Measurements from ENCODE around the gene REPIN1. TPM values are rescaled to one million over a fixed set of nuclear protein-coding genes. Genes with fewer than 3 reads are reported as not detected.
A peak's percentile ranks its signal among the peaks of the same experiment; 100 is the strongest.

Gene REPIN1
- total RNA-seq, 1 donor from 2014 or later: 49.4 TPM

GRCh38 chr7:150323682-150324372, 44.8 kb upstream of the REPIN1 start:
- no peaks in the 10 kb centered on the region for H3K9me3 ChIP-seq
- peak overlapping the region; percentile 96 for H3K27ac ChIP-seq
- intact Hi-C loops (cut with DNase I): no loop called here
- H3K36me3 ChIP-seq: no peaks in the 10 kb centered on the region
- H3K27me3 ChIP-seq: no peaks in the 10 kb centered on the region
- H3K4me3 ChIP-seq: peak overlapping the region; percentile 68 to 86
- H3K4me1 ChIP-seq: peaks cover 39% of the 10 kb centered on the region
- peak in 1 of 2 donors; percentile 61 for DNase-seq (ENCODE audit: extremely low spot score in 2 of 2)
- TF ChIP-seq, protein P1, sequence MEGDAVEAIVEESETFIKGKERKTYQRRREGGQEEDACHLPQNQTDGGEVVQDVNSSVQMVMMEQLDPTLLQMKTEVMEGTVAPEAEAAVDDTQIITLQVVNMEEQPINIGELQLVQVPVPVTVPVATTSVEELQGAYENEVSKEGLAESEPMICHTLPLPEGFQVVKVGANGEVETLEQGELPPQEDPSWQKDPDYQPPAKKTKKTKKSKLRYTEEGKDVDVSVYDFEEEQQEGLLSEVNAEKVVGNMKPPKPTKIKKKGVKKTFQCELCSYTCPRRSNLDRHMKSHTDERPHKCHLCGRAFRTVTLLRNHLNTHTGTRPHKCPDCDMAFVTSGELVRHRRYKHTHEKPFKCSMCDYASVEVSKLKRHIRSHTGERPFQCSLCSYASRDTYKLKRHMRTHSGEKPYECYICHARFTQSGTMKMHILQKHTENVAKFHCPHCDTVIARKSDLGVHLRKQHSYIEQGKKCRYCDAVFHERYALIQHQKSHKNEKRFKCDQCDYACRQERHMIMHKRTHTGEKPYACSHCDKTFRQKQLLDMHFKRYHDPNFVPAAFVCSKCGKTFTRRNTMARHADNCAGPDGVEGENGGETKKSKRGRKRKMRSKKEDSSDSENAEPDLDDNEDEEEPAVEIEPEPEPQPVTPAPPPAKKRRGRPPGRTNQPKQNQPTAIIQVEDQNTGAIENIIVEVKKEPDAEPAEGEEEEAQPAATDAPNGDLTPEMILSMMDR (IDR thresholded peaks at IDR 0.05): no peak
- TF ChIP-seq POLR2A (IDR thresholded peaks at IDR 0.05): no peak
- TF ChIP-seq POLR2AphosphoS5 (IDR thresholded peaks at IDR 0.05; ENCODE audit: insufficient read depth in 1 of 2, low read depth in 1 of 2): no peak

- Histone ChIP-seq H3K4me3 (peak overlapping the region; percentile 68 to 86), H3K27ac (peak overlapping the region; percentile 96), H3K4me1 (peaks cover 35% of the 10 kb centered on the region), H3K27me3 (no peaks in the 10 kb centered on the region), H3K36me3 (no peaks in the 10 kb centered on the region), H3K9me3 (no peaks in the 10 kb centered on the region)
- TF ChIP-seq, protein P1 (IDR thresholded peaks at IDR 0.05): no peak
- TF ChIP-seq POLR2AphosphoS5 (IDR thresholded peaks at IDR 0.05; ENCODE audit: insufficient read depth in 1 of 2, low read depth in 1 of 2) (no peak), POLR2A (IDR thresholded peaks at IDR 0.05) (no peak)
- peak in 1 of 2 donors; percentile 49 for DNase-seq (ENCODE audit: extremely low spot score in 2 of 2)
- intact Hi-C loops (cut with DNase I): no loop called here
These were observed 44.2 kb upstream of the REPIN1 start for GRCh38 chr7:150324373-150324961.

- H3K4me1 ChIP-seq: peaks cover 35% of the 10 kb centered on the region
These were observed 43.5 kb upstream of the REPIN1 start for GRCh38 chr7:150325110-150325611.

DNA sequence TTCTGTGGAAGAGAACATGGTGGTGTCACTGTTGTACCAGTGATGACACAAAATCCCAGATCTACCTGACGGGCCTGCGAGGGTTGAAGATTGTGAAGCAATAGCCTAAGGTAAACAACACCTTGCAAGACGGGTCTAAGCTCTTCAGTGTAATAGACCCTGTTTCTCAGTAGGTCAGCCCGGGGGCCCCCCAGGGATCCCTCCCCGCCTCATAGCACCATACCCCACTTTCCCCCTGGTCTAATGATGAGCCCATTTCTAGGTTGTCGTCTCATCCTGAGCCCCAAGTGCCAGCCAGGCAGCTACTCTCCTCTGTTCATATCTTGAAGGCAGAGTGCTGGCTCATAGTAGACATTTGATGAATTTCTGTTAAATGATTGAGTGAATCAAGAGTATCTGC, 42.7 kb upstream of the REPIN1 start:
- H3K4me1 ChIP-seq: peaks cover 35% of the 10 kb centered on the region
- H3K27ac ChIP-seq: no peak overlapping the region
- TF ChIP-seq, protein P1 (IDR thresholded peaks at IDR 0.05): no peak
- TF ChIP-seq POLR2AphosphoS5 (IDR thresholded peaks at IDR 0.05; ENCODE audit: insufficient read depth in 1 of 2, low read depth in 1 of 2): no peak
- no peak for TF ChIP-seq POLR2A (IDR thresholded peaks at IDR 0.05)
- no peaks in the 10 kb centered on the region for H3K27me3 ChIP-seq
- H3K9me3 ChIP-seq: no peaks in the 10 kb centered on the region
- peak in 1 of 2 donors; percentile 58 for DNase-seq (ENCODE audit: extremely low spot score in 2 of 2)
- no peak overlapping the region for H3K4me3 ChIP-seq
- H3K36me3 ChIP-seq: no peaks in the 10 kb centered on the region
- intact Hi-C loops (cut with DNase I): no loop called here

More at GRCh38 chr7:150325110-150325611, 43.5 kb upstream of the REPIN1 start:
- no peaks in the 10 kb centered on the region for H3K9me3 ChIP-seq
- no peaks in the 10 kb centered on the region for H3K27me3 ChIP-seq
- H3K27ac ChIP-seq: peak overlapping the region; percentile 96
- peak in 1 of 2 donors; percentile 64 for DNase-seq (ENCODE audit: extremely low spot score in 2 of 2)
- no peaks in the 10 kb centered on the region for H3K36me3 ChIP-seq
- intact Hi-C loops (cut with DNase I): no loop called here
- no peak overlapping the region for H3K4me3 ChIP-seq
- TF ChIP-seq POLR2A (IDR thresholded peaks at IDR 0.05) (no peak), POLR2AphosphoS5 (IDR thresholded peaks at IDR 0.05; ENCODE audit: insufficient read depth in 1 of 2, low read depth in 1 of 2) (peak in 1 of 2 donors; percentile 33)
- TF ChIP-seq, protein P1 (IDR thresholded peaks at IDR 0.05): no peak
